ENCODE measurements around the gene VAMP5.
"Not testable (repeated sequence)": the region's sequence is repeated elsewhere in the genome, so short reads cannot be mapped to it uniquely, and the experiment has no call there.

Gene VAMP5

GRCh38 chr2:85584857-85585780 lies 888 bp downstream of the VAMP5 start:
- TF ChIP-seq POLR2A (IDR thresholded peaks at IDR 0.05; ENCODE audit: low read length) (no peak), GATA1 (IDR thresholded peaks at IDR 0.05; ENCODE audit: low read depth, low read length) (no peak)

DNA sequence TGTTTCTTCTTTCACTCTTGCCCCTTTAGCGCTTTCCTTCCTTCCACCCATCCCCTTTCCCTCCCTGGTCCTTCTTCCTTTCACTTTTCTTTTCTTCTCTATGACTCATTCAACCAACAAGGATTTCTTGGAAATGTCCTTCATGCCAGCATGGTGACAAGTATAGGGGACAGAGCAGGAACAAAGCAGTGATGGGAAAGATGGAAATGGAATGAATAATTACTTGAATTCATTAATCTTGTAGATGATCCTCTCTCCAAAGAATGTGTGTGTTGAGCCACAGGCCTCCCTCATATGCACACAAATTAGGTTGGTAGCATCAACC lies 1.5 kb downstream of the VAMP5 start:
- no peak for DNase-seq
- TF ChIP-seq POLR2A (IDR thresholded peaks at IDR 0.05; ENCODE audit: low read length) = no peak
- TF ChIP-seq GATA1 (IDR thresholded peaks at IDR 0.05; ENCODE audit: low read depth, low read length) = no peak

More at GRCh38 chr2:85584857-85585780, 888 bp downstream of the VAMP5 start:
- DNase-seq = peak in 1 of 2 experiments; percentile 55

DNA sequence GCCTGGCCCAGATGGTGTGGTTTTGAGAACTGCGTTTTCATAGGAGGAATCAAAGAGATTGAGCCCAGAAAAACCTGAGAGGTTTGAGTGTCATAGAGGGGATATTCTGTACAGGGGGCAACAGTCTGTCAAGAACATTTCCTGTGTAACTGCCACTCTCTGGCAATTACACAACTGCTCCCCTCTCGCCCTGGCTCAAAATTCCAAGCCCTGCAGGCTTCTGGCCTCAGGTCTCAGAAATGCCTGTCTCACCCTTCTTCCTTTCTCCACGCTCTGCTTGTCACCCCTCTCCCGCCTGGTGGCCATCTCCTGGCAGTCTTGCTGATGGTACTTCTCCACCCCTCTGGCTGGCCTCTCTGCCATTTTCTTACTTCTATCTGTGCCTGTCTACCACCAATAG lies 4.0 kb downstream of the VAMP5 start:
- no peak for DNase-seq
- TF ChIP-seq GATA1 (IDR thresholded peaks at IDR 0.05; ENCODE audit: low read depth, low read length) = no peak
- TF ChIP-seq POLR2A (IDR thresholded peaks at IDR 0.05; ENCODE audit: low read length) = no peak

DNA sequence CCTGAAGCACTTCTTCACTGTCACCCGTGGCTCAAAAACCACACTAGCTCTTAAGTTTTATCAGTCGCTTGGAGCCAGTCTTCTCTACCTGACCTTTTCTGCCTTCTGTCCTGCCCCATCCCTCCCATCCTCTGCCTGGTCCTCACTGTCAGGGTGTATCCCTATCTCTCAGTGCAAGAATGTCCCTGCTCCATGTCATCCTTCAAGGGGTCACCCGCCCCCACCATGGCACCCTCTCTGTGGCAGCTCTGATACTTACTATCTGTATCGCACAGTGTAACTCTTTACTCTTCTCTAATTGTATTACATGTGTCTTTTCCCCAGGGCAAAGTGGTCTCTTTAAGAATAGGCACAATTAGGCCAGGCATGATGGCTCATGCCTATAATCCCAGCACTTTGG lies 4.4 kb downstream of the VAMP5 start:
- no peak for TF ChIP-seq GATA1 (IDR thresholded peaks at IDR 0.05; ENCODE audit: low read depth, low read length)
- no peak for TF ChIP-seq POLR2A (IDR thresholded peaks at IDR 0.05; ENCODE audit: low read length)
- peak in 1 of 2 experiments; percentile 12 for DNase-seq

DNA sequence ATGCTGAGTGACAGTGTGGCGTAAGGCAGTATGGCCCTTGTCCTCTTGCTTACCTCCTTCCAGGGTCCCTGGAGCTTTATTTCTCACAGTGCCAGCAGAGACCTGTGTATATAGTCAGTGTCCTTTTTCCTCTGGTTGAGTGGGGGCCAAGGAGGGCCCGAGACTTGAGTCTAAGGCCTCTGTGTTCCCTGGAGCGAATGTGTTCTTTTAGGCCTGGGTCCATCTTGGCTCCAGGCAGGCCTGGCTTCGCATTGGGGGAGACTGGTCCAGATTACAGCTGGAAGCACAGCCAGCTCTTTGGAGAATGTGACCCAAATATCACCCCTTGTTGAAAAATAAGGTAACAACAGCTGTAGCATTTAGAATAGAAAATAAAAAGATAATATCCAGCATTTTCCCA lies 5.0 kb downstream of the VAMP5 start:
- TF ChIP-seq POLR2A (IDR thresholded peaks at IDR 0.05; ENCODE audit: low read length) = no peak
- no peak for TF ChIP-seq GATA1 (IDR thresholded peaks at IDR 0.05; ENCODE audit: low read depth, low read length)
- no peak for DNase-seq

DNA sequence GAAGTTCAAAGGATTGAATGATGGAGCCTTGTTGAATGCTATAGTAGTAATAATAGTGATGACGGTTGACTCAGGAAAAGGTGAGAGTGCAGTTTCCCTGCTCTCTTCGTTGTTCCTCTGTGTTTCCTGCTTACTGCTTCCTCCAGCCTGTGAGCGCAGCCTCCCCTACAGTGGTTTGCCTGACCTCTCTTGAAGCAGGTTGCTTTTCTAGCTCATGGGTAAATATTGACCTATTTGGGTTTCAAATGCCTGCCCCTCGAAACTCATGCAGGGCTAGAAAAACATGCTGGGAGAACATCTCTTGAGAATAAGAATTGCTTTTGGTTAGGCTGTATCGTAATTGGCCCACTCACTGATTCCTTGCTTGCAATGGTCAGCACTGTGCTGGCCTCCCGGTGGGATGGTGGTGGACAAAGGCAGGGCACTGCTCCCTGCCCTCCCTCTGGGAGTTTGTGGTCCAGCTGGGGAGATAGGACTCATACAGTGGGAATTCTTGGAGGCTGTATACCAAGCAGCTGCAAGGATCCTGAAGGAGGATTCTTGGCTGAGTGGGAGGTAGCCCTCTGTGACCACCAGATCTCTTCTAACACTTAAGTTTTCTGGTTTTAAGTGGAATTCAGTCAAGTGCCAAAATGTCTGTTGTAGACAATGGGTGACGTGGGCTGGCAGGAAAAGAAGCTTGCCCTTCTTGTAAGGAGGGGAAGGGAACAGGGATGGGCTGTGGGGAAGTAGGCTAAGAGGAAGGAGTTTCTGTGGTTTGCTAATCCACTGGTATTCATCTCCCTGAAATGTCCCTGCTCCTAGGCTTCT lies 6.0 kb downstream of the VAMP5 start:
- TF ChIP-seq GATA1 (IDR thresholded peaks at IDR 0.05; ENCODE audit: low read depth, low read length) = no peak
- TF ChIP-seq POLR2A (IDR thresholded peaks at IDR 0.05; ENCODE audit: low read length) = no peak
- no peak for DNase-seq

GRCh38 chr2:85590950-85591349 lies 6.7 kb downstream of the VAMP5 start:
- no peak for DNase-seq
- TF ChIP-seq POLR2A (IDR thresholded peaks at IDR 0.05; ENCODE audit: low read length) (no peak), GATA1 (IDR thresholded peaks at IDR 0.05; ENCODE audit: low read depth, low read length) (no peak)

- DNase-seq = no peak
- TF ChIP-seq POLR2A (IDR thresholded peaks at IDR 0.05; ENCODE audit: low read length) (no peak), GATA1 (IDR thresholded peaks at IDR 0.05; ENCODE audit: low read depth, low read length) (no peak)
Observed at GRCh38 chr2:85591563-85591962, 7.3 kb downstream of the VAMP5 start.

DNA sequence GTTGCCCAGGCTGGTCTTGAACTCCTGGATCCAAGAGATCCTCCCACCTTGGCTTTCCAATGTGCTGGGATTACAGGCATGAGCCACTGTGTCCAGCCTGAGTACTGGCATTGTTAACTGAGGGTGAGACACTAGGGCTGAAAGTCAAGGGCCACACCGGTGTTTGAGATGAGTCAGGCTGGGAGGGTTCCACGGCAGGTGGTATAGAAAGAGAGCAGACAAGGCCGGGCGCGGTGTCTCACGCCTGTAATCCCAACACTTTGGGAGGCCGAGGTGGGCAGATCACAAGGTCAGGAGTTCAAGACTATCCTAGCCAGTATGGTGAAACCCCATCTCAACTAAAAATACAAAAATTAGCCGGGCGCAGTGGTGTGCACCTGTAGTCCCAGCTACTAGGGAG lies 8.1 kb downstream of the VAMP5 start:
- DNase-seq = not testable (repeated sequence)

- no peak for DNase-seq
Observed at GRCh38 chr2:85593023-85593422, 8.8 kb downstream of the VAMP5 start.

GRCh38 chr2:85594715-85595300 lies 10.6 kb downstream of the VAMP5 start:
- no peak for DNase-seq
- no peak for TF ChIP-seq GATA1 (IDR thresholded peaks at IDR 0.05; ENCODE audit: low read depth, low read length)
- no peak for TF ChIP-seq POLR2A (IDR thresholded peaks at IDR 0.05; ENCODE audit: low read length)

More at GRCh38 chr2:85593023-85593422, 8.8 kb downstream of the VAMP5 start:
- TF ChIP-seq POLR2A (IDR thresholded peaks at IDR 0.05; ENCODE audit: low read length) = no peak
- no peak for TF ChIP-seq GATA1 (IDR thresholded peaks at IDR 0.05; ENCODE audit: low read depth, low read length)

- TF ChIP-seq GATA1 (IDR thresholded peaks at IDR 0.05; ENCODE audit: low read depth, low read length) (no peak), POLR2A (IDR thresholded peaks at IDR 0.05; ENCODE audit: low read length) (peak; percentile 95)
- peak; percentile 97 to 98 for DNase-seq
Observed at GRCh38 chr2:85595301-85596025, 11.2 kb downstream of the VAMP5 start, which contains the start of gene RNF181. Gene RNF181 (plus strand): TSS chr2:85595745. CDS start chr2:85595764, 19 bp downstream.

DNA sequence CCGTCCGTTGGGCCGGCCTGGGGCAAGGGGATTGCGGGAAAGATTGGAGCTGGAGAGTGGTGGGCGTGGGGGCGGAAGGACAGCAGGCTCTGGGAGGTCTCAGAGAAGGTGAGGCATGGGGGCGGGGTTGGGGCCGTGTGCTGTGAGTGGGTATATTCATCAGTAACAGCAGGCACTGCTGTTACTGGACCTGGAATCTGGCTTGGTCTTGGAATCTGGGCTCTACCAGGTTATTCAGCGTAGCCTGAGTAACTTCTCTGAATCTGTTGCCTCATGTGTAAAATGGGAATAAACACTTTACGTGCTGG lies 11.7 kb downstream of the VAMP5 start:
- no peak for DNase-seq
- TF ChIP-seq GATA1 (IDR thresholded peaks at IDR 0.05; ENCODE audit: low read depth, low read length) (no peak), POLR2A (IDR thresholded peaks at IDR 0.05; ENCODE audit: low read length) (no peak)
